HG03108 (cell line): ENCODE measurements around the gene SPI1.

Experiments
- ATAC-seq: cut with Tn5 transposase; IDR thresholded peaks from one replicate; pipeline ENCODE4 v1.9.1; 2021; ENCODE audit warnings: moderate library complexity; ENCODE audit not compliant: unreplicated experiment

The SPI1 gene

DNA sequence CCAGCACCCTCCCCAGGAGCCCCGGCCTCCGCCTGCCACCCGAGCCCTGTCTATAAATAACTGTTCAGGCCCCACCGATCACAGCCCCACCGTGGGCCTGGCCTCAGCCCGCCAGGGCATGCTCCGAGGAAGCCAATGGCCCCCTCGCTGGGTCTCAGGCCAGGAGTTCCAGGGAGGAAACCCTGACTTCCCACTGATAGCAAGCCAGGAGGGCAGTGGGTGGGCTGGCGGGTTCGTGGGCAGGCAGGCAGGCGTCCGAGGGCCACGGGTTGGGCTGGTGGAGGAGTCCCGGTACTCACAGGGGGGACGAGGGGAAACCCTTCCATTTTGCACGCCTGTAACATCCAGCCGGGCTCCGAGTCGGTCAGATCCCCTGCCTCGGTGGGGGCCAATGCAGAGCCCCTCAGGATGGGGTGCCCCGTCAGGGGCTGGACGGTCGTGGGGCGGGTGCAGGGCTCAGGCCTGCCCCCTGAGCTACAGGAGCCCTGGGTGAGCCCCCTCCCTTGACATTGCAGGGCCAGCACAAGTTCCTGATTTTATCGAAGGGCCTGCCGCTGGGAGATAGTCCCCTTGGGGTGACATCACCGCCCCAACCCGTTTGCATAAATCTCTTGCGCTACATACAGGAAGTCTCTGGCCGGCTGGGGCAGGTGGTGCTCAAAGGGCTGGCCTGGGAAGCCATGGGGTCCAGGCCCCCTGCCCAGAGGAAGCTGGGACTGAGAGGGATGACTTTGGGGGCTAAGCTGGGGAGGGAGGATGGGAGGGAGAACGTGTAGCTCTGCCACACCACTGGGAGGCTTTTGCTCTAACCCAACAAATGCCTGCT is at the start of gene SPI1:
Gene SPI1, minus strand, starts transcription at position 538 of the 826 bp plus-strand sequence. Its CDS starts 194 bp downstream, at position 344.
- peak; percentile 81 for ATAC-seq

DNA sequence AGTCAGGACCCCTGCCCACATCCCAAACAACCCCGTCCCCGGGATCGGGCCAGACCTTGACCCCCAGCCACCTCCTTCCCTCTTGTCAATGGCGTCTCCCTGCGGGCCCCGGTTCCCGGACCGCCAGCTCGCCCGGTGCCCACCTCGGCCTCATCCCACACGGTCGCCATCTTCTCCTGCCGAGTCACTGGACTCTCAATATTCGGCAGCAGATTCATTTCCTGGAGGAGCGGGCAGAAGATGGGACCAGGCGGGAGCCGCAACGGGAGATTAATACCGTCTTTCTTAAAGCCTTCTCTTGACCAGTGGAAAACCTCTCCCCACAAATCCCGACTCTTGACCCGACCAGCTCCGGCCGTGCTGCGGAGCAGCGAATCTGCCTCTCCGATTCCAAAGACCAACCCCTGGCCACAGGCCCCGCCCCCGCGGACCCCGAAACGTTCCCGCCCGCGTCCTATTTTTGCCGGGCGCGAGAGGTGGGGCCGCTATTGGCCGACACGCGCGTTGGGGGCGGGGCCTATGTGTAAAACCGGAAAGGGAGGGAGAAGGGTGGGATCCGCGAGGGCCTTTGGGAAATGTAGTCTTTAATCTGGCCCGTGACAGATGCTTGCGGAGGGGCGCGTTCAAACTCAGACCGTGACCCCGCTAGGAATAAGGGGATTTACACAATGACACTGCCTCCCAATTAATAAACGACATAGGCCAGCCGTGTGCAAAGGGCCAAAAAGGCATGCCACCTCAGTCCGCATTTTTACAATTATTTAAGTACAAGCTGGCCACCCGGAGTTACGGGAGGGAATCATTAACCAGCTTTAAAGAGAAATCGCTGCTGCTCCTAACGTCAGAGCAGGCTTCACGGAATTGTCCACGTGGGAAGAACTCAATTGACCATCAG is 48.0 kb upstream of the SPI1 start, which contains the start of gene PSMC3:
Gene PSMC3, minus strand, starts transcription at position 378 of the 895 bp plus-strand sequence. Its CDS starts 160 bp downstream, at position 218.
- ATAC-seq: peak; percentile 92

DNA sequence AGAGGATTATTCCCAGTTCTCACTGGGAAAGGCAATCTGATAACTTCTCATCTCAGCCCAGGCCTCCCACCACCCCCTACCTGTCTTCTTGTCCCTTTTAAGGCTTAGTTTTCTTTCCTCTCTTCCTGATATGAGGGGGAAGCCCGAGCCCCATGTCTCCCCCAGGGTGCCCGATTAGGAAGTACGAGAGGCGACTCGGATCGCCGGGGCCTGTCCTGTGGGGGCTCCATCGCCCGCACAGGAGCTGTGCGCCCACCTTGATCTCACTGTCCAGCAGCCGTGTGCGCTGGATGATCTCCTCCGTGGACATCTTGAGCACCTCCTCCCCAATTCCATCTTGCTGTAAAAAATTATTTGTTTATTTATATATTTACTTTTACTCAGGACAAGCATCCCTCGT is 47.3 kb upstream of the SPI1 start:
- no peak for ATAC-seq

DNA sequence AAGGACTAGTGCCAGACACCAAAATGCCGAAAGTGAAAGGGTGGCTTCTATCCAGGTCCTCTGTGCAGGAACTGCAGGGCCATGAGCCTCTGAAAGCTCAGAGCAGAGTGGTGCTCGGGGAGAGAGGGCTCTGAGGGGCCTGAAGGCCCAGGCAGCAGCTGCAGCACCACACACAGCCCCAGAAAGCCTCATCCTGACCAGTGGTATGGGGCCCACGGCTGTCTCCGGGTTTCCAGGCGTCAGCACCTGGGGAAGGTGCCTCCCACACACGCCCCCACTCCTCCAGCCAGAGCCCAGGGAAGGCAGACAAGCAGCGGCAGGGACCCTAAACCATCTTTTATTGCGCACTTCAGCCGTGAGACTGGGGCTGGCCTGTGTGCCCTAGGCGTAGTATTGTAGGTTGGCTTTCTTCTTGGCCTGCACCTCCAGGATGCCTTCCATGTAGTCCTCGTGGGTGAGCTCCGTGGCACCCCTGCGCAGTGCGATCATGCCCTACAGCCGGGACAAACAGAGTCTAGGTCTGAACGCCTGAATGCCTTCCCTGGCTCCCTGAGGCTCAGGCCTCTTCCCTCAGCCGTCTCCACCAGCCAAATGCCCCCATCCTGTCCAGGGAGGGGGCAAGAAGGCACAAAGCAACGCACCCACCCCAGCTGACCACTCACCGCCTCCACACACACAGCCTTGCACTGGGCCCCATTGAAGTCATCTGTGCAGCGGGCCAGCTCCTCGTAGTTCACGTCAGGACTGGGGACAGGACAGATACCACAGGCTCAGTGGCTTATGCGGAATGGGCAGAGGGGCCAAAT is 40.3 kb upstream of the SPI1 start:
- no peak for ATAC-seq

DNA sequence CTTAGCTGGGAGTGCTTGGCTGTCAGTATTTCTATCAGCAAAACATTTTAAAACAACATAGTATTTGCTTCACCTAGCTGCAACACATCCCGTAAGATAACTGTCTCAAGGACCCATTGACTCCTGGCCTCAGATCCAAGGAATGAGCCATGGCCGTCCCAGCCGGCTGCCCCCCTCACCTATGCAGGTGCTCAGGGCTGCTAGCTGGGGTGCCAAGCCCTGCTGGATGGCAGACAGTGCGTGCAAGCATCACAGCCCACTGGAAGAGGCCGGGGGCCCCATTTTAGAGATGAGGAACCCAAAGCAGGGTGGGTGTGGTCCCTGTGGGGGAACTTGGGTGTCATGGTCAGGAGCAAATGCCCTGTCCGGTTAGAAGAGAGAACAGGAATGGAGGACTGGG is 39.4 kb upstream of the SPI1 start:
- no peak for ATAC-seq

- ATAC-seq: no peak
Observed at GRCh38 chr11:47415949-47416472, 37.7 kb upstream of the SPI1 start.

GRCh38 chr11:47415091-47415854 is 36.9 kb upstream of the SPI1 start:
- no peak for ATAC-seq

GRCh38 chr11:47414685-47415070 is 36.3 kb upstream of the SPI1 start:
- no peak for ATAC-seq

DNA sequence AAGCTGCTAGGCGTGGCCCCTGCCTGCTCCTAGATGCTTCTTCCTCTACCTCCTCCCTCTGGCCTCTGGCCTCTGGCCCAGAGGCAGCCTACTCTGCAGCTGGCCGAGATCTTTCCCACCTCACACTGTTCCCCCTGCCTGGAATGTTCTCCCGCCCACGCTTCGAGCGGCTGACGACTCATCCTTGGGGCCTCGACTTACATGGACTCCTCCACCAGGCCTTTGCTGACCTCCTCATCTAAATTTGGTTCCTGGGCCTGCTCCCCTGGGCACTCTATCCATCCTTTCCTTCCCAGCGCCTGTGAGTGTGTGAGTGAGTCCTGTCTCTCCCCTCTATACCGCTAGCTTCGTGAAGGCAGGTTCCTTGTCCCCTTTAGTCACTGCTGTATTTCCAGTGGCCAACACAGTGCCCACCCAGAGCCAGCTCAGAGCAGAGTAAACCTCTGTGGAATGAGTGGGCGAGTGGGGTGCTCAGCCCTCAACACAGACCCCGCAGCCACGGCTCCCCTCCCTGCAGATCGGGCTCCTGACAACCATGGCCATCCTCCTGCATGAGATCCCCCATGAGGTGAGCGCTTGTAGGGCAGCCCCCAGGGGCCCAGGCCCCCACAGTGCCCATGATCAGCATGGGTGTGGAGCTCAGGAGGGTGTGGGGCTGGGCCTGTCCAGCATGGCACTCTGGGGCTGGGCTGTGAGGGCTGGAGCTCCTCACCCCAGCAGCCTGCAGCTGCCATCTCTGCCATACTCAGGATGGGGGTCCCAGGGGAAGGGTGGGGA is 35.7 kb upstream of the SPI1 start:
- no peak for ATAC-seq

GRCh38 chr11:47413351-47413750 is 35.0 kb upstream of the SPI1 start:
- ATAC-seq: no peak

DNA sequence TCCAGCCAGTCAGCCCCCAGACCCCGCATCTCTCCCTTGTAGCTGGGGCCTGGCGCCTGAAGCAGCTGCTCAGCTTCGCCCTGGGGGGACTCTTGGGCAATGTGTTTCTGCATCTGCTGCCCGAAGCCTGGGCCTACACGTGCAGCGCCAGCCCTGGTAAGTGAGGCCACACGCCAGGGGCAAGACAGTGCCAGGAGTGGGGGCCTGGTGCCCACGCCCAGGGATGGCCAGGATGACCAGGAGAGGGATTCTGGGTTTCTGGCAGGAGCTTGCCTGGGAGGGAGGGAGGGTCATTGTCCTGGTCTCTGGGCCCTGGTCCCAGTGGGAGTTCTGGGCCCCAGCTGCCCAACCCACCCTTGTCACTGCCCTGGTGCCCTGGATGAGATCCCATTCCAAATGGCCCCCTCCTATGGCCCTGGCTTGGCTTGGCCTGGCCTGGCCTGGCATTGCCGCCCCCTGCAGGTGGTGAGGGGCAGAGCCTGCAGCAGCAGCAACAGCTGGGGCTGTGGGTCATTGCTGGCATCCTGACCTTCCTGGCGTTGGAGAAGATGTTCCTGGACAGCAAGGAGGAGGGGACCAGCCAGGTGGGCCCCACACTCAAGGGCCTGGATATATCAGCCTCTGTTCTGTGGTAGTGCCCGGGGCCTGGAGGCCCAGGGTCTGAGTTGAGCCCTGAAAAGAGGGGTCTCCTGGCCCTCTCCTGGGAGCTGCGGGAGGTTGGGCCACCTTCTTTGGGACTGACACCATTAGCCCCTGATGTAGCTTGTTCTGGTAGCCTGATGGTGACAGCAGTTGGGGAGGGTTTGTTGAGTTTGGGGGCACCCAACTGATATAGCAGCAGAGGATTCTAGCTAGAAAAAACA is 33.8 kb upstream of the SPI1 start:
- no peak for ATAC-seq

GRCh38 chr11:47410370-47411264 is 32.3 kb upstream of the SPI1 start:
- ATAC-seq: no peak

GRCh38 chr11:47409440-47410369 is 31.4 kb upstream of the SPI1 start:
- ATAC-seq: no peak

- no peak for ATAC-seq
Observed at GRCh38 chr11:47408598-47409439, 30.5 kb upstream of the SPI1 start.
